HepG2 (cell line): ENCODE data around the gene TGFA. TPM values are rescaled to one million over a fixed set of nuclear protein-coding genes. Genes with fewer than 3 reads are reported as not detected.
A peak's percentile ranks its signal among the peaks of the same experiment; 100 is the strongest.

Source experiments
- ATAC-seq: fragments of 200-7000 bp; cut with Tn5 transposase; 3 replicates; pipeline ENCODE4 v1.9.1; 2020; ENCODE audit warnings: mild to moderate bottlenecking, moderate library complexity
- BruUV-seq: library from RNA; stranded (reverse); fragments of 400-500 nt; replicated peaks from 2 replicates; lab custom pipeline; 2021; lab: Mats Ljungman, UMichigan
- CTCF ChIA-PET: fragments of 300-600 bp; formaldehyde crosslinking; extraction: SDS; loops from one replicate; lab custom pipeline; 2021; ENCODE audit warnings: low total read pairs, inconsistent platforms, low intra/inter-chr PET ratio; lab: Yijun Ruan, JAX
- POLR2A ChIA-PET: fragments of 350-600 bp; sonication (Branson Sonifier 250); formaldehyde crosslinking; loops from one replicate; lab custom pipeline; 2020; ENCODE audit warnings: antibody characterized with exemption, inconsistent platforms; lab: Yijun Ruan, JAX
- DNase-seq: peaks from one replicate; pipeline ENCODE4 v3.0.0-alpha.2; 2015; ENCODE audit warnings: low spot score
- FAIRE-seq: peaks from 3 replicates; lab custom pipeline; 2011; peaks lifted over from hg19 to GRCh38; lab: Jason Lieb, UNC
- H2AFZ ChIP-seq: one replicate; pipeline ENCODE4 v1.6.1; 2011; ENCODE audit warnings: low read length, inconsistent platforms
- H3K27ac ChIP-seq: fragments of 300-600 bp; 3 replicates; pipeline ENCODE4 v1.8.0; 2011; ENCODE audit warnings: mixed run types, mild to moderate bottlenecking, mixed read lengths, low read length, inconsistent platforms; ENCODE audit not compliant: insufficient read depth; ENCODE audit errors: extremely low read length
- H3K27me3 ChIP-seq, 2 experiments: fragments of 200-600 bp in 1 of 2; 2 replicates in 1 of 2; 3 replicates in 1 of 2; pipeline versions ENCODE4 v1.6.0 to v1.8.0; 2011; ENCODE audit warnings: low read length in 2 of 2, mild to moderate bottlenecking in 2 of 2, moderate library complexity in 2 of 2, inconsistent platforms in 1 of 2; ENCODE audit not compliant: insufficient read depth in 2 of 2, control insufficient read depth in 1 of 2
- H3K36me3 ChIP-seq, 2 experiments: fragments of 200-600 bp in 1 of 2; replicated peaks in 1 of 2; 2 replicates in 1 of 2; 3 replicates in 1 of 2; pipeline versions ENCODE4 v1.5.1 to v1.8.0; 2011; ENCODE audit warnings: low read length in 2 of 2, inconsistent platforms in 1 of 2; ENCODE audit not compliant: insufficient read depth in 2 of 2, control insufficient read depth in 1 of 2
- H3K4me1 ChIP-seq: 2 replicates; pipeline ENCODE4 v1.5.1; 2012; ENCODE audit warnings: low read length, inconsistent platforms; ENCODE audit not compliant: insufficient read depth
- H3K4me2 ChIP-seq: 2 replicates; pipeline ENCODE4 v1.6.0; 2011; ENCODE audit warnings: low read depth, low read length, inconsistent platforms
- H3K4me3 ChIP-seq, 3 experiments: fragments of 200-600 bp in 1 of 3; sonication (generic), shearing (Covaris generic) in 1 of 3; replicated peaks in 1 of 3; 2 replicates each; pipeline ENCODE4 v1.5.1; 2011 to 2016; ENCODE audit warnings: low read length in 3 of 3, inconsistent platforms in 2 of 3, low read depth in 2 of 3, mild to moderate bottlenecking in 2 of 3, control low read depth in 1 of 3, mixed read lengths in 1 of 3; ENCODE audit not compliant: insufficient read depth in 1 of 3
- H3K79me2 ChIP-seq: one replicate; pipeline ENCODE4 v1.6.1; 2011; ENCODE audit warnings: low read length, inconsistent platforms; ENCODE audit not compliant: insufficient read depth
- H3K9ac ChIP-seq: 2 replicates; pipeline ENCODE4 v1.6.0; 2011; ENCODE audit warnings: mild to moderate bottlenecking, low read depth, low read length, inconsistent platforms; ENCODE audit not compliant: insufficient read depth
- H3K9me3 ChIP-seq: 2 replicates; pipeline ENCODE4 v1.5.1; 2012; ENCODE audit warnings: mild to moderate bottlenecking, low read length
- H4K20me1 ChIP-seq: 2 replicates; pipeline ENCODE4 v1.6.0; 2011; ENCODE audit warnings: inconsistent platforms, mild to moderate bottlenecking, low read length, moderate library complexity; ENCODE audit not compliant: insufficient read depth
- ATF7 ChIP-seq, 2 experiments: fragments of 450-650 bp in 1 of 2; sonication (generic) in 1 of 2; formaldehyde crosslinking in 1 of 2; IDR thresholded peaks; 2 replicates each; pipeline versions ENCODE4 v1.4.0 to v1.6.1; 2016 to 2020; ENCODE audit warnings: antibody characterized with exemption in 1 of 2, mild to moderate bottlenecking in 1 of 2, missing genetic modification reagents in 1 of 2
- ATM ChIP-seq: fragments of 450-650 bp; IDR thresholded peaks from 2 replicates; pipeline ENCODE4 v1.7.1; 2017; ENCODE audit warnings: mild to moderate bottlenecking, borderline replicate concordance
- CEBPB ChIP-seq: IDR thresholded peaks from 2 replicates; pipeline ENCODE4 v1.6.1; 2011; ENCODE audit warnings: low read depth, low read length, improper control_type of control experiment, borderline replicate concordance
- HMGA1 ChIP-seq: sonication (generic); formaldehyde crosslinking; conservative IDR thresholded peaks from 2 replicates; pipeline ENCODE4 v1.4.0; 2020; ENCODE audit warnings: missing genetic modification reagents
- HOXA9 ChIP-seq: sonication (generic); formaldehyde crosslinking; IDR thresholded peaks from 2 replicates; pipeline ENCODE4 v1.8.1; 2022; ENCODE audit warnings: missing genetic modification reagents, mild to moderate bottlenecking, moderate library complexity, borderline replicate concordance
- MYNN ChIP-seq: sonication (generic); formaldehyde crosslinking; IDR thresholded peaks from 2 replicates; pipeline ENCODE4 v1.4.0; 2020; ENCODE audit warnings: mild to moderate bottlenecking, low read depth, missing genetic modification reagents
- SALL2 ChIP-seq: sonication (generic); formaldehyde crosslinking; IDR thresholded peaks from 2 replicates; pipeline ENCODE4 v1.8.1; 2023; ENCODE audit warnings: mild to moderate bottlenecking, missing genetic modification reagents, inconsistent platforms
- SMAD9 ChIP-seq: sonication (generic); formaldehyde crosslinking; IDR thresholded peaks from 2 replicates; pipeline ENCODE4 v1.5.1; 2020; ENCODE audit warnings: mild to moderate bottlenecking, missing genetic modification reagents
- TEAD2 ChIP-seq: sonication (generic); formaldehyde crosslinking; IDR thresholded peaks from 2 replicates; pipeline ENCODE4 v1.9.0; 2021; ENCODE audit warnings: missing genetic modification reagents
- ZFX ChIP-seq: sonication (generic); formaldehyde crosslinking; IDR thresholded peaks from 2 replicates; pipeline ENCODE4 v1.4.0; 2020; ENCODE audit warnings: mild to moderate bottlenecking, low read depth, missing genetic modification reagents, moderate library complexity
- ZIK1 ChIP-seq: sonication (generic); formaldehyde crosslinking; IDR thresholded peaks from 2 replicates; pipeline ENCODE4 v1.5.0; 2020; ENCODE audit warnings: mild to moderate bottlenecking, low read depth, missing genetic modification reagents, borderline replicate concordance
- ZNF124 ChIP-seq: sonication (generic); formaldehyde crosslinking; IDR thresholded peaks from 2 replicates; pipeline ENCODE4 v1.4.0; 2020; ENCODE audit warnings: missing genetic modification reagents
- WGBS: methylation state at CpG from one replicate; pipeline ENCODE4 v1.1.6; 2017; ENCODE audit warnings: low lambda C conversion rate; 5-methylcytosine and 5-hydroxymethylcytosine counted together
- in situ Hi-C: cut with HindIII; loops from 2 replicates; pipeline ENCODE4 v1.10.0; 2017; ENCODE audit warnings: low pct_unique_long_range_greater_than_20kb; ENCODE audit not compliant: extremely low pct_ligation_motif_present
- intact Hi-C: fragments of 100-400 bp; cut with micrococcal nuclease; formaldehyde crosslinking; loops from one replicate; pipeline ENCODE4 v1.10.0; 2022; ENCODE audit not compliant: unreplicated experiment
- polyA plus RNA-seq, 8 experiments: library from polyadenylated mRNA; depleted of rRNA in 3 of 8; stranded (reverse) in 7 of 8; unstranded in 1 of 8; fragments of >200 nt; fragmentation: Illumina TruSeq in 4 of 8; extraction: Trizol in 4 of 8; gene quantifications; 2 replicates each; pipeline versions ENCODE4 v1.2.1 to v1.2.3, GENCODE V29; 2011 to 2016; ENCODE audit warnings: low read depth in 4 of 8, missing spikeins in 1 of 8, mixed read lengths in 1 of 8; ENCODE audit not compliant: insufficient read depth in 1 of 8
- total RNA-seq, 5 experiments: library from RNA; depleted of rRNA; stranded (reverse); fragments of >200 nt; fragmentation: Illumina TruSeq; extraction: Trizol; gene quantifications; 2 replicates each; pipeline ENCODE4 v1.2.3, GENCODE V29; 2016; ENCODE audit warnings: low read depth in 1 of 5

The TGFA gene
- total and polyA plus RNA-seq, 2 of the 13 experiments (the other 11 are each of a cell fraction or from before 2014, with no cell fraction given), result 7.8 to 15.3 TPM

- TF ChIP-seq ZIK1 (CRISPR knock-in tag) (no peak), HMGA1 (no peak), MYNN (CRISPR knock-in tag) (no peak), SALL2 (no peak), ZNF124 (no peak), TEAD2 (CRISPR knock-in tag) (no peak)
These were observed 73.2 kb downstream of the TGFA start (continued) for GRCh38 chr2:70480468-70480867.

DNA sequence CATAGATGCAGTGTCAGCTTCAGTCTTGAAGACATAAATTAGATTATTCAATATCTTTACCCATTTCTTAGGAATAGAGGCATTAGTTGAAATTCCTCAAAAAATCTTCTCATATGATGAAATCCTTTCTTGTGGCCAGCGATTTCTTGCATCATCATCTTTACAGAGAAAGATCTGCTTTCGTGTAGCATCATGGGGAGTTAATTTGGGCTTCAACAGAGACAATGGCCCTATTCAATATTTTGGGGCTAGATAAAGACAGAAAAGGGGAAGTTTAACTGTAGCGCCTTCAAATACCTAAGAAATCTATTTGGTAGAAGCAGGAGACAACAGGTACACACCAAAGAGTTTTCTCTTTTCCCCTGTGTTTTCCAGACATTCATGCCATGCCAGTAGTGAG, 73.8 kb downstream of the TGFA start:
- Histone ChIP-seq H3K79me2 (no peaks in the 10 kb centered on the region), H3K4me3 (no peak overlapping the region), H3K27ac (no peak overlapping the region), H3K4me1 (peaks cover 11% of the 10 kb centered on the region), H3K9me3 (no peaks in the 10 kb centered on the region), H4K20me1 (no peaks in the 10 kb centered on the region), H2AFZ (no peak overlapping the region)
- FAIRE-seq (no peak), DNase-seq (no peak)
- ChIA-PET CTCF (no interaction called here), POLR2A (no interaction called here)
- in situ Hi-C loops, result no loop called here
- TF ChIP-seq HOXA9 (CRISPR knock-in tag), result no peak
- TF ChIP-seq SMAD9 (CRISPR knock-in tag), result no peak
- TF ChIP-seq ZFX (CRISPR knock-in tag), result no peak
- TF ChIP-seq ATF7 (IDR thresholded peaks at IDR 0.05), result 0 out of 2 replicates have a peak, but pooled peaks have one; percentile 14
- no peak for TF ChIP-seq ATF7 (CRISPR knock-in tag; IDR thresholded peaks at IDR 0.05)
- TF ChIP-seq ATM, result no peak
- TF ChIP-seq CEBPB, result peak; percentile 82
- TF ChIP-seq, all 625 proteins: peak for 2
- intact Hi-C loops, result no loop called here
- no TSS peak for BruUV-seq
- no peak for ATAC-seq
- H3K9ac ChIP-seq, result no peak overlapping the region
- H3K36me3 ChIP-seq, result no peaks in the 10 kb centered on the region
- no peak overlapping the region for H3K4me2 ChIP-seq
- no peaks in the 10 kb centered on the region for H3K27me3 ChIP-seq
- WGBS, result 80% methylated on average over 3 of the region's 3 CpGs
